Mesenteric fat pad (tissue), 1 donor: ENCODE results near the gene DEPDC7. TPM values are rescaled to one million over a fixed set of nuclear protein-coding genes. Genes with fewer than 3 reads are reported as not detected.

Experiments used
- DNase-seq: peaks from one replicate; pipeline ENCODE4 v3.0.0-alpha.2; 2020; ENCODE audit warnings: low spot score
- total RNA-seq: library from RNA; stranded (reverse); fragmentation: NEBNext Ultra II Directional; extraction: Animal tissue kit (Norgen Biotek cat#: 25700); gene quantifications from one replicate; pipeline ENCODE4 v1.2.1, GENCODE V29; 2021
- donor health status: DM: yes; HTN: yes; CAD: no.

The DEPDC7 gene
- total RNA-seq, 1 donor from 2014 or later, result 0.74 TPM

DNA sequence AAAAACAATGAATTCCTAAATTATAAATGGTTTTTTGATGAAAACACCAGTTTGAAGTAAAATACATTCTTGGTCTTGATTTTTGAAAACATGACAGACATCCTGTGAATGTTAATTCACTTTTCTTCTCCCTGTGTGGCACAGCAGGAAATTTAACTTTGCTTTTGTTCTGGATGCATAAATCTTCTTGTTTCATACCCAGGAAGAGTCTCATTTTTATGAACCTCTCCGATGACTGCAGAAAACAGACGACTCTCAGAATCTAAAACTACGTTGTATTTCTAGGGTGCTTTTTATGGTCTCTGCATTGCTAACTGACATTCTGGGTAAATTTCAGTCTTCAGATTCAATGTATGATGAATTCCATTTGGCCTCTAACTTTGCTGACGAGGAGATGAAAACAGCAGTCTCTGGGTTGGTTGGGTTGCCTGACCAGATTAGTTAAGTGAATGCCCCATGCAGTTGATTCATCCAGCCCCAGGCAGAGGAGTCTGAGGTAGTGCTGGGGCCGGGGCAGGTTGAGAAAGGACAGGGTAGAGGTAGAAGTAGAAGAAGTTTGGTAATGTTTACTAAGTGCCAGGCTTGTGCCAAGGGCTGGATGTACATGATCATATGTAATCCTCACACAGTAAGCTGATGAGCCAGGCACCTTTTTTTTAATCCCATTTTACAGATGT lies 43.8 kb downstream of the DEPDC7 start:
- no peak for DNase-seq

DNA sequence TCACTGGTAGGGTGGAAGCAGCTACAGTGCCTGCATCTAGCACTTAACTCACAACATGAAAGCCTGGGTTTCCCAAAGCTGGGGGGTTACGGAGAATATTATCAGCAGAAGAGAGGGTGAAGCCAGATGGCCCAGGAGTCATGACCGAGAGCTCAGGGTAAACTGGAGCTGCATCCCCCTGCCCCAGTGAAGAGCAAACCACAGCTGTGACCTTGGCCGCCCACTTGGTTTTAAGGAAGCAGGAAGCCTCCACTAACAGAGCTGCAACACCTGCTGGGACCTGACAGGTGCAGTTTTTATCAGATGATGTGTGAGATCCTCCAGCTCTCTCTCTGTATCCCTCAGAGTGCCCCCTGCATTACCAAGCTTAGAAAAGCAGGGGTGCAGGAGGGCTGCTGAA lies 44.6 kb downstream of the DEPDC7 start:
- no peak for DNase-seq

- DNase-seq, result no peak
Measured at GRCh38 chr11:33062137-33062536, 46.5 kb downstream of the DEPDC7 start.

DNA sequence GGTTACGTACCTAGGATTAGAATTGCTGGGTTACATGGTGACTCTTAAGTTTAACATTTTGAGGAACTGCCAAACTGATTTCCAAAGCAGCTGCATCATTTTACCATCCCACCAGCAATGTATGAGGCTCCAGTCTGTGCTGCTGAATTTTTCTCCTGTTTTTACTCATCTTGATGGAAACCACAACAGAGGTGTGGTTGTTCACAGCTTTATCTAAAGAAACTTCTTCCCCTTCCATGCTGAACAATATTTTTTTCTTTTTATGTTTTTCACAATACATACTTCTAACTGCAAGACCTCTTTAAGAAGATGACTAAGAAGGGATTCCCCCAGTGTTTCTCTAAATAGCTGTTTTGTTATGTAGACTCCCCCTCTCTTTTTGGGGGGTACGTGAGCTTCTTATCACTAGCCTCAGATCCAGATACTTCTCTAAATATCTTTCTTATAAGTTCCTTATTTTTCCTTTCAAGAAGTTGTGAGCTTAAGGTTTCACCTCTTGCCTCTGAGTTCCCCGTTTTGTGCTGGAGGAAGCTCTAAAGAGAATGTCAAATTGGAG lies 47.7 kb downstream of the DEPDC7 start:
- DNase-seq, result no peak

GRCh38 chr11:33064033-33064825 lies 48.6 kb downstream of the DEPDC7 start:
- DNase-seq, result no peak

- DNase-seq, result no peak
Measured at GRCh38 chr11:33064866-33065265, 49.2 kb downstream of the DEPDC7 start.

GRCh38 chr11:33065445-33066178 lies 49.9 kb downstream of the DEPDC7 start:
- no peak for DNase-seq

GRCh38 chr11:33067294-33067693 lies 51.6 kb downstream of the DEPDC7 start:
- DNase-seq, result no peak

DNA sequence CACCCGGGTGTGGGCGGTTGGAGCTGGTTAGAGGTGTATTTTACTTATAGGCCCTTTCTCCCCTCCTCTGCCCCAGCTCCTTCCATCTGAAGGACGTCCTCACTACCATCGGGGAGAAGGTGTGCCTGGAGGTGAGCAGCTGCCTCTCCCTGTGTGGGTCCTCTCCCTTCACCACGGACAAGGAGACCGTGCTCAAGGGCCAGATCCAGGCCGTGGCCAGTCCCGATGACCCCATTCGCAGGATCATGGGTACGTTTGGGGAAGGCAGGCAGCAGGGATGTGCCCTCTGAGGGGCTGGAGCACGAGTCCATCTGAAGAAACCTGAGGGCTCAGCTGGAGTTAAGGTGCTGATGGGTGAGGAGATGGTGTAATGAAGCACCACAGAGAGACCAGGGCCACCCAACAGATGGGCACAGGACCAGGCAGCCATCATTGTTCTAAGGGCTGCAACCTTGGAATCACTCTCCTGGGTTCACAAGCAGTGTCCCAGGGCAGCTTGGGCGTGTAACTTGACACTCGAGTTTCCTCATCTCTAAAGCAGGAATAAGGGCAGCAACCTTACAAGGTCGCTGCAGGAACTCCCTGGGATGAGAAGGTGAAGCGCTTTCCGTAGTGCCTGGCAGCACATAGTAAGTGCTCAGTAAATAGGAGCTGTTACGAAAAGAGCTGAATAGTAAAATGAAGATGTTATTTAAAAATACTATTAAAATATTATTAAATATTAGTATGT lies 53.1 kb downstream of the DEPDC7 start:
- DNase-seq, result no peak

DNA sequence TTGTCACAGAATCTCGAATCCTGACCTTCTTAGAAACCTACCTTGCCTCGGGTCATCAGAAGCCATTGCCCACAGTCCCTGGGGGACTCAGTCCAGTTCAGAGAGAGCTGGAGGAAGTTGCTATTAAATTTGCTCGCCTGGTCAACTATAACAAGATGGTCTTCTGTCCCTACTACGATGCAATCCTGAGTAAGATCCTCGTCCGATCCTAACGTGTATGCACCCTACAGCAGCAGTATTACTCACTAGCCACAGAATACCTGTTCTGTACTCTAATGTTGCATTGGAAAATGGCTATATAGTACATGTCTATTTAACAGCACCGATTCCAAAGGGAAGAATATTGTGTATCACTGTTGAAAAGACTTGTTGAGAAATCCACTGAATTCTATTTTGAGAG lies 56.8 kb downstream of the DEPDC7 start:
- DNase-seq, result no peak

Other genes with a start within 250 kb of the DEPDC7 start
- not detected for gene CCDC73, start 221.2 kb upstream of the DEPDC7 start, total RNA-seq
- gene PRRG4, start 186.0 kb upstream of the DEPDC7 start, total RNA-seq, result 0.84 TPM
- 20.7 TPM for gene QSER1, start 123.1 kb upstream of the DEPDC7 start, total RNA-seq
- gene TCP11L1, start 23.7 kb downstream of the DEPDC7 start, total RNA-seq, result 21.2 TPM
- gene CSTF3, start 145.6 kb downstream of the DEPDC7 start, total RNA-seq, result 20.0 TPM
- gene HIPK3, start 241.5 kb downstream of the DEPDC7 start, total RNA-seq, result 219 TPM